AG04449 (cell line): ENCODE data around the gene COL5A1.

ENCODE experiments used
- CTCF ChIA-PET: fragments of 350-600 bp; formaldehyde crosslinking; extraction: SDS; loops from one replicate; lab custom pipeline; 2021; ENCODE audit warnings: antibody characterized with exemption; lab: Yijun Ruan, JAX
- POLR2A ChIA-PET: fragments of 400-600, 350-600 bp; formaldehyde crosslinking; extraction: SDS; loops from one replicate; lab custom pipeline; 2020; ENCODE audit warnings: antibody characterized with exemption, inconsistent platforms; lab: Yijun Ruan, JAX
- DNase-seq: peaks from one replicate; pipeline ENCODE4 v3.0.0-alpha.2; 2010; ENCODE audit warnings: low read depth, low spot score
- H3K4me3 ChIP-seq: 2 replicates; pipeline ENCODE4 v1.5.1; 2011; ENCODE audit warnings: low read depth, mild to moderate bottlenecking, control low read depth, low read length
- CTCF ChIP-seq: IDR thresholded peaks from one replicate; pipeline ENCODE4 v1.5.1; 2011; ENCODE audit warnings: mild to moderate bottlenecking, moderate library complexity, low read length, control low read depth, inconsistent platforms; ENCODE audit not compliant: insufficient read depth; ENCODE audit errors: missing control alignments

COL5A1 gene

GRCh38 chr9:134730011-134730760, 88.6 kb downstream of the COL5A1 start:
- no peak for TF ChIP-seq CTCF
- CTCF ChIA-PET: interaction anchor here (4.9 kb wide), 1 partner anchor 281 kb away, joined by 22 read pairs; no protein-coding TSS in a partner anchor
- DNase-seq: no peak
- H3K4me3 ChIP-seq: no peak overlapping the region
- POLR2A ChIA-PET: no interaction called here

DNA sequence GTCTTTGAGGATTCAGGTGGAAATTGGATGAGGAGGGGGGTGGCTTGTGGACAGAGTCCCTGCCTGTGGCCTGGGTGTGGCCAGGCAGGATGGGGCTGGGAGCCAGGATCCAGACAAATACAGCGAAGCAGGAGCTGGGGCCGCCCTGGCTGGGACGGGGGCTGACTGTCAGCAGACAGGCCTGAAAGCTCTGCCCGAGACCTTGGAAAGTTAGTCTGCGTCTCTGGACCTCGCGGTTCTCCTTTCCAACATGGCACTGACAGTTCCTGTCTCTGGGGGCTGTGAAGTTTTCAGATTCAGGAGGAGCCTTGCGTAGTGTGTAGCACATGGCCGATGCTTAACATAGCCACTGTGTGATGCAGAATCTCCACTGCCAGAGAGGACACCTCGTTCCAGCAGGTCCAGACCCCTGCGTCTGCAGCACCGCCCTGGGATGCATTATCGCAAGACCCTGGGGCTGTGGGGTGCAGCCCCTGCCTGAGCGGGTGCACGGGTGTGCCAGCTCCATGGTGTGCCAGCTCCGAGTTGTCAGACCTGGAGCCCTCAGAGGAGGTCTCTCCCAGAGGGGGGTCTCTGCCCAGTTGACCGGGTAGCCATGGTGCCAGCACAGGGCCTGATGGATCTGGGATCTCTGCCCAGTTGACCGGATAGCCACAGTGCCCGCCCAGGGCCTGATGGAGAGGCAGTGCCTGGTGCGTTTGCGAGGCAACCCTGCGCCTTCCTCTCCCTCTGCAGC, 89.3 kb downstream of the COL5A1 start:
- no peak for DNase-seq
- ChIA-PET POLR2A (no interaction called here), CTCF (interaction anchor here (4.9 kb wide), 1 partner anchor 282 kb away, joined by 22 read pairs; no protein-coding TSS in a partner anchor)
- no peak for TF ChIP-seq CTCF
- no peak overlapping the region for H3K4me3 ChIP-seq

- H3K4me3 ChIP-seq: no peak overlapping the region
- DNase-seq: no peak
- POLR2A ChIA-PET: no interaction called here
- CTCF ChIA-PET: interaction anchor here (1.4 to 4.9 kb wide), 2 partner anchors 11 to 283 kb away, joined by 4 to 22 read pairs; no protein-coding TSS in a partner anchor
- no peak for TF ChIP-seq CTCF
These were observed 90.1 kb downstream of the COL5A1 start for GRCh38 chr9:134731497-134732391.

DNA sequence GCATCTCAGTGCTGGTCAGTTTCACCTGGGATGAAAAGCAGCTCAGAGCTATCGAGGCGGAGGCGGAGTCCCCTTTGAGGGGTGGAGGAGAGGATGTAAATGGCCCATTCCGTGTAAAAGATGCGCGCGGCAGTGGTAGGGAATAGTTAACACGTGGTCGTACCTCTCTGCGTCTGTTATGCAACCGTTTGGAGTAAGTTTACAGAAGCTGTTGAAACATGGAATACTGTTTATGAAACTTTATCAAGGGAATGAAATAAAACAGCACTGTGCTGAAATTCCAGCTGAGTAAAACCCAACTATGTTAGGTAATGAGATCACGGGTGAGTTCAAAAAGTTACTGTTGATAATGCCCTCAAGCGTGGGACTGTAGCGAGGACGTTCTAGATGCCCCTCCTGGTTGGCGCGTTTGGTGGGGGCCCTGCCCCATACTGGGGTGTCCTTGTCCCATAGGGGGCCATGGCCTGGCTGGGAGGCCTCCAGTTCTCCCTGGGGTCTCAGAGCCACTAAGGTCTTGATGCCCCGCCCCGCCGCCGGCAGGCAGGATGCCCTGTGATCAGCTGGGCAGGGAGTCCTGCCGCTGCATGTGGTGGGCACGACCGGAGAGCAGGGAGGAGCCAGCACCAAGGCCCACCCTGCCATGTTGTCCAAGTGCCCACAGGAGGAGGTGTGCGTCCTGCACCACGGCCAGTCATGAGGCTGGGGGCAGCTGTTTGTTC, 90.9 kb downstream of the COL5A1 start:
- TF ChIP-seq CTCF: no peak
- DNase-seq: no peak
- no peak overlapping the region for H3K4me3 ChIP-seq
- CTCF ChIA-PET: interaction anchor here (1.4 to 4.9 kb wide), 2 partner anchors 10 to 284 kb away, joined by 4 to 22 read pairs; no protein-coding TSS in a partner anchor
- POLR2A ChIA-PET: no interaction called here

DNA sequence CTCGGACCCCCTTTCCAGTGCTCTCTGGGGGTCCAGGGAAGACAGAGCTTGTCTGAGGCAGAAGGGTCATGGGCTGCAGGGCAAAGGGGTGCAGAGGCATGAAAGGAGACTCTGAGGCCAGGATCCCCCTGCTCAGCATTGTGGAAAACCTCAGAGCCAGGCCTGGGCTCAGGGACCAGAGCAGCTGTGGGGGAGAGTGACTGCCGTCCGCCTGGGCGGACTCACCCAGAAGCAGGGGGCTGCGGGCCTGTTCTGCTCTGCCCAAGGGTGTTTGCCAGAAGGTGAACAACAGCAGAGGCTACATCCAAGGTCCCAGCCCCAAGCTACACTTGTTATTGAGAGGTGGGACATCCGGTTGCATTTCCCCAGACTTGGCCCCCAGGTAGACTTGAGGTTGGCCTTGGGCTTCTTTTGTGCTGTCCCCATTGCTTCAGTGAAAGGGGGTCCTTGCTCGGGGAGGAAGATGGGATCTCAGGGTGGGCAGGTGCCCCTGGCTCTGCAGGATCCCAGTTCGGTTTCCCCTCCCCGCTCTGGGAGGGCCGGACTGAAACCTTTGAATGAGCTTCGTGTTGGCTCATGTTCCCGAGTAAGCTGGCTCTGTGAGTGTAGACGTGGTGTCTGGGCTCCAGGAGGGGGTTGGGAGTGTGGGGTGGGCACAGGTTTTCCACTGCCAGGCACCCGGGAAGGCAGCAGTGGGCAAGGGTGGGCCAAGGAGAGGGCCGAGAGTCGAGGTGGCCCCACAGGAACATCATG, 92.1 kb downstream of the COL5A1 start:
- ChIA-PET CTCF (interaction anchor here (1.1 to 4.9 kb wide), 2 partner anchors 285 to 291 kb away, joined by 3 to 22 read pairs; no protein-coding TSS in a partner anchor), POLR2A (no interaction called here)
- no peak for TF ChIP-seq CTCF
- no peak for DNase-seq
- no peak overlapping the region for H3K4me3 ChIP-seq
